Measurements from ENCODE around the gene OTOGL.

OTOGL gene

GRCh38 chr12:80401191-80401590 is 301.9 kb downstream of the OTOGL start:
- DNase-seq = no peak

GRCh38 chr12:80404629-80405028 is 305.3 kb downstream of the OTOGL start:
- DNase-seq = no peak

GRCh38 chr12:80406253-80406652 is 306.9 kb downstream of the OTOGL start:
- no peak for DNase-seq

GRCh38 chr12:80411787-80412186 is 312.4 kb downstream of the OTOGL start:
- DNase-seq = no peak

GRCh38 chr12:80412343-80412953 is 313.1 kb downstream of the OTOGL start:
- DNase-seq = no peak

- DNase-seq = no peak
Measured at GRCh38 chr12:80413462-80413861, 314.1 kb downstream of the OTOGL start.

GRCh38 chr12:80415466-80415865 is 316.1 kb downstream of the OTOGL start:
- DNase-seq = no peak

- no peak for DNase-seq
Measured at GRCh38 chr12:80419644-80420043, 320.3 kb downstream of the OTOGL start.

GRCh38 chr12:80420075-80420474 is 320.7 kb downstream of the OTOGL start:
- DNase-seq = no peak

GRCh38 chr12:80422550-80422949 is 323.2 kb downstream of the OTOGL start:
- DNase-seq = no peak

All from stimulated activated CD4-positive, alpha-beta T cell treated with anti-CD3 and anti-CD28 coated beads, Interleukin-4, amount 100 ng/mL, for 24 hours (primary cell).